NCI-H748 (cell line): ENCODE results near the gene NOB1.

Experiments used
- DNase-seq: peaks from one replicate; lab custom pipeline; 2025; ENCODE audit not compliant: unreplicated experiment; lab: John Stamatoyannopoulos, UW

Gene NOB1

GRCh38 chr16:69721441-69721957, 33.2 kb downstream of the NOB1 start:
- no peak for DNase-seq

DNA sequence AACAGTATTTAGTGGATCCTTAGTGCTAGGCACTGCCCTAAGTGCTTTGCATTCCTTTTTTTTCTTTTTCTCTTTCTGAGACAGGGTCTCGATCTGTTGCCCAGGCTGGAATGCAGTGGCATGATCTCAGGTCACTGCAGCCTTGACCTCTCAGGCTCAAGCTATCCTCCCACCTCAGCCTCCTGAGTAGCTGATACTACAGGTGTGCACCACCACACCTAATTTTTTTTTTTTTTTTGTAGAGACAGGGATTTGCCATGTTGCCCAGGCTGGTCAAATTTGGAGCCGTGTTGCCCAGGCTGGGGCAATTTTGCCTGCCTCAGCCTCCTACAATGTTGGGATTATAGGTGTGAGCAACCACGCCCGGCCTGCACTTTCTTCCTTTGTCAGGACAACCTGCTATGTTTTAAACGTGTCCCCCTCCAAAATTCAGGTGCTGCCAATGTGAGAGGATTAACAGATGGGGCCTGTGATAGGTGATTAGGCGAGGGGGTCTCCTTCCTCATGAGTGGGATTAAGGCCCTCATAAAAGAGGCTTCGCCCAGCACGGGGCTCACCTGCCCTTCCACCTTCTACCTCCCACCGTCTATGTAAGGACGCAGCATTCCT, 33.8 kb downstream of the NOB1 start:
- no peak for DNase-seq

DNA sequence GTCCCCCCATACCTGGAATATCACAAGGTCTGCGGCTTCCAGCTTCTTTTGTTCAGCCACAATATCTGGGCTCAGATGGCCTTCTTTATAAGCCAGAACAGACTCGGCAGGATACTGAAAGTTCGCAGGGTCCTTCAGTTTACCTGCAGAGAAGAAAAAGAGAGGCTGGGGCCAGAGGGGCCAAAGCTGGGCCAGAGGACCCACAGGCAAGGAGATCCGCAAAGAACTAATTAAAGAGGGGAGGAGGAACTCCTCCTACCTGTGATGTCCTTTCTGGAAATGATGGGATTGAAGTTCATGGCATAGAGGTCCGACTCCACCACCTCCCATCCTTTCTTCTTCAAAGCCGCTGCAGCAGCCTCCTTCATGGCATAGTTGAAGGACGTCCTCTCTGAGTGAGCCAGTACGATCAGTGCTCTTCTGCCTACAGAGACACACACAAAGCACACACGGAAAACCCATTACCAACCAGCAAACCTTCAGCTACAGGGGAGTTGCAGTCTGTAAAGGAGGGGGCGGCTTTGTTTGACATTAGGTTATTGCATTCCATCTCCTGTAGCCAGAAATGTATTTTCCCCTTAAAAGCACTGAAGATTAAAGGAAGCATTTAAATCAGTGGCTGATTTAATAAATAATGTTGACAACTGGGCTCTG, 36.5 kb downstream of the NOB1 start:
- DNase-seq, result no peak

GRCh38 chr16:69717066-69717465, 37.7 kb downstream of the NOB1 start:
- DNase-seq, result no peak

- no peak for DNase-seq
Observed at GRCh38 chr16:69712914-69713581, 41.7 kb downstream of the NOB1 start.

DNA sequence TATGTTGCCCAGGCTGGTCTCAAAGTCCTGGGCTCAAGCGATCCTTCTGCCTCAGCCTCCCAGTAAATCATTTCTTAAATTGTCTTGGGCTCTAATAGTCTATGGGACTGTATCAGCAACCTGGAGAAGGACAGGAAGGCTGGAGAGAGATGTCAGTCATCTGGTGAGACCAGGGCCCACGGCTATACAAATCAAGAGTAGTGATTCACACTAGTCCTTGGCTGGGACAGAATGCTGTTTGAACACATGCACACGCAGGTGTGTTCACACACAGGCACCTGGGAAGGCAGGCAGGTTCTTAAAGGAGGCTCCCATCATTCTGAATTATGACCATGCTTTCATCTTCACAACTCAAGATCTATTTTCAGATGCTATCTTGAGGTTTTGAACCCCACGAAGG, 42.4 kb downstream of the NOB1 start:
- no peak for DNase-seq

- DNase-seq, result no peak
Observed at GRCh38 chr16:69711115-69711740, 43.5 kb downstream of the NOB1 start.

DNA sequence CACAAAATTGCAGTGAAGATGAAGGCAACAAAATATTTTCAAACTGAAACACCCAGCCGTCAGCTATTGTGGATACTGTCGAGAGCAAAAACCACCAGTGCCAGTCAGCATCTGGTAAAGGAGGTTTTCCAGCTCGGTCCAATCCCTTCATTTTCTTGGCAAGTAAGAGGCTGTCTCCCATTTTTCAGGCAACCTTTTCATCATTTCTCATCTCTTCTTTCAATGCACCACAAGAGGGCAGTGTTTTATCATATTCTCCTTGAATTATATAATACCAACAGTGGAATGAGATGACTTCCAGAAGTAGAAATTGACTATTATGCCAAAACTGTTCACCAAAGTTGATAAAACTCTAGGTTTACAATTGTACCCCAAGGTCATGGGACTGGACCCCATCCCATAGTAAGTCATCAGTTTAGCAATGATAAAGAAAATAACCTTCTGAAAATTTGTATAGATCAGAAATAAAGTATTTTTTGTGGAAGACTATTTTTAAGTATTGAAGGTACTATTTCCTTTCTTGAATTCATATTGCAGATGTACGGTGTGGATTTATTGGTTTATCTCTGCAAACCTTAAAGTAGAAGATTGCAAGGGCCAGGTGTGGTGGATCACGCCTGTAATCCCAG, 45.2 kb downstream of the NOB1 start:
- peak; percentile 51 for DNase-seq

DNA sequence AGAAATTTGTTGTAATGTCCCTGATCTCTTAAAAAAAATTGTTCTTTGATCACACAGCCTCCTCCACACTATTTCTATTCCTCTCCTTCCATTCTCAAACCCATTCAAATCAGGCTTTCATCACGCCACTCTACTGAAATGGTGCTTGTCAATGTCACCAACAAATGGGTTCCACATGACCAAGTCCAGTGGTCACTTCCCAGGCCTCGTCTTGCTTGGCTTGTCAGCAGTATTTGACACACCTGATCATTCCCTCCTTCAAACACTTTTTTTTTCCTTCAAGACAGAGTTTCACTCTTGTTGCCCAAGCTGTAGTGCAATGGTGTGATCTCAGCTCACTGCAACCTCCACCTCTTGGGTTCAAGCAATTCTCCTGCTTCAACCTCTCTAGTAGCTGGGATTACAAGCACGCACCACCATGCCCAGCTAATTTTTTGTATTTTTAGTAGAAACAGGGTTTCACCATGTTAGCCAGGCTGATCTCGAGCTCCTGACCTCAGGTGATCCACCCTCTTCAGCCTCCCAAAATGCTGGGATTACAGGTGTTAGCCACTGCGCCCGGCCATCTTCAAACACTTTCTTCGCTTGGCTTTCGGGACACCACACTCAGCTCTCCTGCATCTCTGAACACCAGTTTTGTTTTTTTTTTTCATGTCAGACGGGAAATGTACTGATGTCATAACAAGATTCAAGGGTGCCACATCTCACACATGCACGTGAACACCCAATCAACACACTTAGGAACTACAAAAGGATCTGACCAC, 46.6 kb downstream of the NOB1 start:
- no peak for DNase-seq

GRCh38 chr16:69706975-69707340, 47.8 kb downstream of the NOB1 start:
- DNase-seq, result no peak

GRCh38 chr16:69706256-69706974, 48.3 kb downstream of the NOB1 start:
- no peak for DNase-seq

- DNase-seq, result no peak
Observed at GRCh38 chr16:69703638-69704037, 51.1 kb downstream of the NOB1 start.

DNA sequence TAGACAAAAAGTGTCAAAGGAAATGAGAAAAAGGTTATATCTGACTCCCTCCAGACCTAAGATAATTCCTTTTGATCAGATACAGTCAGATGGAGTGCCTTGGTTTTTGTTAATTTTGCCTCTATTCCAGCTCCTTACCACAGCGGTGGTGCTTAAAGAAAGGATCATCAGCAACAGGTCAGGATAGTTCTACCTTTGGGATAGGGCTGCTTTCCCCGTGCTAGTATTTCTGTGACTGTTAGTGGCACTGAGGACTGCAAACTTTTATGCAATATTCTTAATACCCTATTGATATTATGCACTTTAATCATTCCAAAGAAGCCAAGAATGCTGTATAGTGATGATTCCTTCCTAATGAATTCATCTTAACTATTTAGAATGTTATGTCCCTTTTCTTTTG, 52.9 kb downstream of the NOB1 start:
- DNase-seq, result no peak

- DNase-seq, result no peak
Observed at GRCh38 chr16:69701452-69701851, 53.3 kb downstream of the NOB1 start.

- no peak for DNase-seq
Observed at GRCh38 chr16:69699915-69700314, 54.8 kb downstream of the NOB1 start.

GRCh38 chr16:69698404-69698803, 56.3 kb downstream of the NOB1 start:
- no peak for DNase-seq

- DNase-seq, result no peak
Observed at GRCh38 chr16:69693916-69694315, 60.8 kb downstream of the NOB1 start.

DNA sequence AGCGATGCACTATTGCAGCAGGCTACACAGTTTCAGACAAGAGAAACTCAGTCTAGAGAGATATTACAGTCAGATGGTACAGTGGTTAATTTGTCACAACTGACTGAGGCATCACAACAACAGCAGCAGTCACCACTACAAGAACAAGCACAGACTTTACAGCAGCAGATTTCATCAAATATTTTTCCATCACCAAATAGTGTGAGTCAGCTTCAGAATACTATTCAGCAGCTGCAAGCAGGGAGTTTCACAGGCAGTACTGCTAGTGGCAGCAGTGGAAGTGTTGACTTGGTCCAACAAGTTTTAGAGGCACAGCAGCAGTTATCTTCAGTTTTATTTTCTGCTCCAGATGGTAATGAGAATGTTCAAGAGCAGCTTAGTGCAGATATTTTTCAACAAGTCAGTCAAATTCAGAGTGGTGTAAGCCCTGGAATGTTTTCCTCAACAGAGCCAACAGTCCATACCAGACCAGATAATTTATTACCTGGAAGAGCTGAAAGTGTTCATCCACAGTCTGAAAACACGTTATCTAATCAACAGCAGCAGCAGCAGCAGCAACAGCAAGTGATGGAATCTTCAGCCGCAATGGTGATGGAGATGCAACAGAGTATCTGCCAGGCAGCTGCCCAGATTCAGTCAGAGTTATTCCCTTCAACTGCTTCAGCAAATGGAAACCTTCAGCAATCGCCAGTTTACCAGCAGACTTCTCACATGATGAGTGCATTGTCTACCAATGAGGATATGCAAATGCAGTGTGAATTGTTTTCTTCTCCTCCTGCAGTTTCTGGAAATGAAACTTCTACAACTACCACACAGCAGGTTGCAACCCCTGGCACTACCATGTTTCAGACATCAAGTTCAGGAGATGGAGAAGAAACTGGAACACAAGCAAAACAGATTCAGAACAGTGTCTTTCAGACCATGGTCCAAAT, 62.5 kb downstream of the NOB1 start:
- no peak for DNase-seq
